ENCODE data around the gene UBAC2.
"Not testable (repeated sequence)": the region's sequence is repeated elsewhere in the genome, so short reads cannot be mapped to it uniquely, and the experiment has no call there.

UBAC2 gene

GRCh38 chr13:99393391-99393790, 192.7 kb downstream of the UBAC2 start:
- not testable (repeated sequence) for DNase-seq (ENCODE audit: low read depth in 2 of 2)

- DNase-seq (ENCODE audit: low read depth in 2 of 2): no peak
These were observed 193.4 kb downstream of the UBAC2 start for GRCh38 chr13:99393791-99394735.

GRCh38 chr13:99395436-99395835, 194.8 kb downstream of the UBAC2 start:
- DNase-seq (ENCODE audit: low read depth in 2 of 2): no peak

GRCh38 chr13:99396446-99396845, 195.8 kb downstream of the UBAC2 start:
- DNase-seq (ENCODE audit: low read depth in 2 of 2): no peak

- DNase-seq (ENCODE audit: low read depth in 2 of 2): no peak
These were observed 197.4 kb downstream of the UBAC2 start for GRCh38 chr13:99398071-99398470.

- no peak for DNase-seq (ENCODE audit: low read depth in 2 of 2)
These were observed 198.4 kb downstream of the UBAC2 start for GRCh38 chr13:99398916-99399622.

GRCh38 chr13:99399623-99399974, 198.9 kb downstream of the UBAC2 start:
- DNase-seq (ENCODE audit: low read depth in 2 of 2): no peak

GRCh38 chr13:99403458-99403971, 202.9 kb downstream of the UBAC2 start:
- no peak for DNase-seq (ENCODE audit: low read depth in 2 of 2)

- no peak for DNase-seq (ENCODE audit: low read depth in 2 of 2)
These were observed 203.5 kb downstream of the UBAC2 start for GRCh38 chr13:99404005-99404755.

GRCh38 chr13:99405966-99406365, 205.3 kb downstream of the UBAC2 start:
- DNase-seq (ENCODE audit: low read depth in 2 of 2): no peak

- DNase-seq (ENCODE audit: low read depth in 2 of 2): no peak
These were observed 206.1 kb downstream of the UBAC2 start for GRCh38 chr13:99406799-99407201.

- DNase-seq (ENCODE audit: low read depth in 2 of 2): no peak
These were observed 207.4 kb downstream of the UBAC2 start for GRCh38 chr13:99407906-99408702.

- no peak for DNase-seq (ENCODE audit: low read depth in 2 of 2)
These were observed 208.0 kb downstream of the UBAC2 start for GRCh38 chr13:99408703-99409000.

- not testable (repeated sequence) for DNase-seq (ENCODE audit: low read depth in 2 of 2)
These were observed 208.9 kb downstream of the UBAC2 start for GRCh38 chr13:99409461-99410083.

- DNase-seq (ENCODE audit: low read depth in 2 of 2): not testable (repeated sequence)
These were observed 210.2 kb downstream of the UBAC2 start for GRCh38 chr13:99410646-99411475.

GRCh38 chr13:99412856-99413255, 212.2 kb downstream of the UBAC2 start:
- DNase-seq (ENCODE audit: low read depth in 2 of 2): no peak

- no peak for DNase-seq (ENCODE audit: low read depth in 2 of 2)
These were observed 213.7 kb downstream of the UBAC2 start for GRCh38 chr13:99414048-99414995.

GRCh38 chr13:99415014-99415650, 214.5 kb downstream of the UBAC2 start:
- DNase-seq (ENCODE audit: low read depth in 2 of 2): no peak
